Panc1 (cell line): ENCODE data around the gene ANO4. TPM values are rescaled to one million over a fixed set of nuclear protein-coding genes. Genes with fewer than 3 reads are reported as not detected.

Experiments
- ATAC-seq: fragments of 200-7000 bp; cut with Tn5 transposase; 2 replicates; pipeline ENCODE4 v1.9.1; 2020; ENCODE audit warnings: mild to moderate bottlenecking, moderate library complexity
- BruUV-seq: library from RNA; stranded (reverse); fragments of 400-500 nt; replicated peaks from 2 replicates; lab custom pipeline; 2021; lab: Mats Ljungman, UMichigan
- CTCF ChIA-PET: fragments of 300-600 bp; sonication (Branson Sonifier 250); formaldehyde crosslinking; loops from one replicate; lab custom pipeline; 2022; ENCODE audit warnings: antibody characterized with exemption; lab: Charles Lee
- POLR2A ChIA-PET: fragments of 300-600 bp; sonication (Branson Sonifier 250); formaldehyde crosslinking; loops from one replicate; lab custom pipeline; 2022; ENCODE audit warnings: antibody characterized with exemption; lab: Charles Lee
- DNase-seq: peaks from one replicate; pipeline ENCODE4 v3.0.0-alpha.2; 2010; ENCODE audit warnings: low read depth, low spot score
- H3K27ac ChIP-seq: 2 replicates; pipeline ENCODE4 v1.5.1; 2011; ENCODE audit warnings: mild to moderate bottlenecking, low read length, inconsistent platforms
- H3K27me3 ChIP-seq: fragments of 200-500 bp; sonication (Bioruptor generic); 2 replicates; pipeline ENCODE4 v1.6.0; 2014; ENCODE audit warnings: low read length, inconsistent platforms; ENCODE audit not compliant: control insufficient read depth, insufficient read depth
- H3K36me3 ChIP-seq: fragments of 200-500 bp; sonication (Bioruptor generic); 2 replicates; pipeline ENCODE4 v1.5.1; 2014; ENCODE audit warnings: inconsistent platforms, mild to moderate bottlenecking, low read length, moderate library complexity; ENCODE audit not compliant: control insufficient read depth, insufficient read depth
- H3K4me1 ChIP-seq: 2 replicates; pipeline ENCODE4 v1.5.1; 2011; ENCODE audit warnings: inconsistent platforms, mild to moderate bottlenecking, low read length, moderate library complexity; ENCODE audit not compliant: control insufficient read depth, insufficient read depth
- H3K4me3 ChIP-seq, 2 experiments: 2 replicates each; pipeline ENCODE4 v1.5.1; 2011 to 2012; ENCODE audit warnings: low read depth in 2 of 2, low read length in 2 of 2, mild to moderate bottlenecking in 2 of 2, inconsistent platforms in 1 of 2, moderate library complexity in 1 of 2
- H3K9me3 ChIP-seq: fragments of 200-500 bp; sonication (Bioruptor generic); 2 replicates; pipeline ENCODE4 v1.5.1; 2014; ENCODE audit warnings: low read depth, mild to moderate bottlenecking, inconsistent platforms, low read length, moderate library complexity; ENCODE audit not compliant: control insufficient read depth, insufficient read depth
- POLR2AphosphoS5 ChIP-seq: IDR thresholded peaks from 2 replicates; pipeline ENCODE4 v1.6.1; 2012; ENCODE audit warnings: mild to moderate bottlenecking, low read depth, low read length, moderate library complexity
- SIN3A ChIP-seq: IDR thresholded peaks from 2 replicates; pipeline ENCODE4 v1.6.1; 2012; ENCODE audit warnings: low read depth, mild to moderate bottlenecking, low read length, moderate library complexity, borderline replicate concordance; ENCODE audit not compliant: insufficient read depth
- TCF7L2 ChIP-seq: IDR thresholded peaks from 2 replicates; pipeline ENCODE4 v1.6.1; 2011; ENCODE audit warnings: mild to moderate bottlenecking, low read depth, low read length, inconsistent platforms
- in situ Hi-C: cut with HindIII; loops from 2 replicates; pipeline ENCODE4 v1.10.0; 2016; ENCODE audit warnings: low sequenced_read_pairs, low pct_unique_long_range_greater_than_20kb
- intact Hi-C: fragments of 100-400 bp; cut with micrococcal nuclease; formaldehyde crosslinking; loops from one replicate; pipeline ENCODE4 v1.10.0; 2022; ENCODE audit not compliant: unreplicated experiment
- total RNA-seq: library from RNA; stranded (reverse); gene quantifications from one replicate; pipeline ENCODE4 v1.2.1, GENCODE V29; 2021; ENCODE audit not compliant: unreplicated experiment
- TF ChIP-seq, protein P1 (sequence below): fragments of 450-650 bp; IDR thresholded peaks from 2 replicates; pipeline ENCODE4 v1.5.1; 2017; ENCODE audit warnings: mild to moderate bottlenecking
- TF ChIP-seq, protein P2 (sequence below), 2 experiments: IDR thresholded peaks; 2 replicates each; pipeline ENCODE4 v1.6.1; 2011 to 2012; ENCODE audit warnings: low read depth in 2 of 2, control low read depth in 1 of 2, low read length in 1 of 2, mild to moderate bottlenecking in 1 of 2, moderate library complexity in 1 of 2; ENCODE audit not compliant: insufficient read depth in 1 of 2

The ANO4 gene
- total RNA-seq, 1 experiment from 2014 or later: not detected

DNA sequence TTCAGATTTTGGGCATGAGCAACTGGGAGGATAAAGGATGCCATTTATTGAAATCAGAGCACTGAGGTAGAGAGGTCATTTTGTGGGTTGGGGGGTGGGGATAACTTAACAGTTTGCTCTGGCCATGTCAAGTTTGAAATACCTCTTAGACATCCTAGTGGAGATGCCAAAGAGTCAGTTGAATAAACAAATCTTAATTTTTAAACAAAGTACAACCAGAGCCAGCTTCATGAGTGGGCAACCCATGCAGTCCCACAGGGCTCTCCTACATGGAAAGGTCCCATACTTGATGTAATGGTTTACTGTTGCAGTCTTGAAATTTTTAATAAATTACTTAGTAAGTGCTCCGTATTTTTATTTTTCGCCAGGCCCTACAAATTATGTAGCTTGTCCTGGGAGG is 81.2 kb downstream of the ANO4 start:
- ChIA-PET CTCF (no interaction called here), POLR2A (no interaction called here)
- Histone ChIP-seq H3K27me3 (no peaks in the 10 kb centered on the region), H3K4me3 (no peak overlapping the region), H3K9me3 (no peaks in the 10 kb centered on the region), H3K27ac (no peak overlapping the region), H3K4me1 (no peaks in the 10 kb centered on the region), H3K36me3 (no peaks in the 10 kb centered on the region; the same call in 1 of the 2 replicates)
- TF ChIP-seq SIN3A (no peak), TCF7L2 (no peak)
- ATAC-seq: no peak
- intact Hi-C loops: no loop called here
- BruUV-seq: no TSS peak
- in situ Hi-C loops: no loop called here
- DNase-seq: no peak

DNA sequence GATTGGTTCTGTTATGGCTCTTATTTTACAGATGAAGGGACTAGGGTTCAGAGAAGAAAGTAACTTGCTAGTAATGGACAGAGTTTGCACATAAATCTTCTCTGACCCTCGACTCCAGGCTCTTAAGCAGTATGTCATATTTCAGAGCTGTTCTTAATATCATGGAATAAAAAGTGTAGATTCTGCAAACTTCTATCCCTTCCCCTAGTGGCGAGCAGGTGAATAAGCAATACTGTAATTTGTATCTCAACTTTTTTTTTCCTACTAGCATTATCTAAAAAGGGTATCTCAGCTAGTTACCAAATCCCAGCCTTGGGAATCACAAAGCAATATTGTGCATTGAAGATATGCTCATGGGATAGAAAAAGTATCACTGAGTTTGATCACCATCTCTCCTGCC is 83.2 kb downstream of the ANO4 start:
- intact Hi-C loops (no loop called here), in situ Hi-C loops (no loop called here)
- Histone ChIP-seq H3K9me3 (no peaks in the 10 kb centered on the region), H3K27me3 (no peaks in the 10 kb centered on the region), H3K4me1 (no peaks in the 10 kb centered on the region), H3K36me3 (no peaks in the 10 kb centered on the region), H3K4me3 (no peak overlapping the region), H3K27ac (no peak overlapping the region)
- BruUV-seq: no TSS peak
- CTCF ChIA-PET: no interaction called here
- DNase-seq (no peak), ATAC-seq (no peak)
- no peak for TF ChIP-seq POLR2AphosphoS5
- TF ChIP-seq, protein P1, sequence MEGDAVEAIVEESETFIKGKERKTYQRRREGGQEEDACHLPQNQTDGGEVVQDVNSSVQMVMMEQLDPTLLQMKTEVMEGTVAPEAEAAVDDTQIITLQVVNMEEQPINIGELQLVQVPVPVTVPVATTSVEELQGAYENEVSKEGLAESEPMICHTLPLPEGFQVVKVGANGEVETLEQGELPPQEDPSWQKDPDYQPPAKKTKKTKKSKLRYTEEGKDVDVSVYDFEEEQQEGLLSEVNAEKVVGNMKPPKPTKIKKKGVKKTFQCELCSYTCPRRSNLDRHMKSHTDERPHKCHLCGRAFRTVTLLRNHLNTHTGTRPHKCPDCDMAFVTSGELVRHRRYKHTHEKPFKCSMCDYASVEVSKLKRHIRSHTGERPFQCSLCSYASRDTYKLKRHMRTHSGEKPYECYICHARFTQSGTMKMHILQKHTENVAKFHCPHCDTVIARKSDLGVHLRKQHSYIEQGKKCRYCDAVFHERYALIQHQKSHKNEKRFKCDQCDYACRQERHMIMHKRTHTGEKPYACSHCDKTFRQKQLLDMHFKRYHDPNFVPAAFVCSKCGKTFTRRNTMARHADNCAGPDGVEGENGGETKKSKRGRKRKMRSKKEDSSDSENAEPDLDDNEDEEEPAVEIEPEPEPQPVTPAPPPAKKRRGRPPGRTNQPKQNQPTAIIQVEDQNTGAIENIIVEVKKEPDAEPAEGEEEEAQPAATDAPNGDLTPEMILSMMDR: peak; percentile 20; the same call in 1 of the 2 replicates
- POLR2A ChIA-PET: no interaction called here

- TF ChIP-seq, protein P1: no peak
- TF ChIP-seq, protein P2, sequence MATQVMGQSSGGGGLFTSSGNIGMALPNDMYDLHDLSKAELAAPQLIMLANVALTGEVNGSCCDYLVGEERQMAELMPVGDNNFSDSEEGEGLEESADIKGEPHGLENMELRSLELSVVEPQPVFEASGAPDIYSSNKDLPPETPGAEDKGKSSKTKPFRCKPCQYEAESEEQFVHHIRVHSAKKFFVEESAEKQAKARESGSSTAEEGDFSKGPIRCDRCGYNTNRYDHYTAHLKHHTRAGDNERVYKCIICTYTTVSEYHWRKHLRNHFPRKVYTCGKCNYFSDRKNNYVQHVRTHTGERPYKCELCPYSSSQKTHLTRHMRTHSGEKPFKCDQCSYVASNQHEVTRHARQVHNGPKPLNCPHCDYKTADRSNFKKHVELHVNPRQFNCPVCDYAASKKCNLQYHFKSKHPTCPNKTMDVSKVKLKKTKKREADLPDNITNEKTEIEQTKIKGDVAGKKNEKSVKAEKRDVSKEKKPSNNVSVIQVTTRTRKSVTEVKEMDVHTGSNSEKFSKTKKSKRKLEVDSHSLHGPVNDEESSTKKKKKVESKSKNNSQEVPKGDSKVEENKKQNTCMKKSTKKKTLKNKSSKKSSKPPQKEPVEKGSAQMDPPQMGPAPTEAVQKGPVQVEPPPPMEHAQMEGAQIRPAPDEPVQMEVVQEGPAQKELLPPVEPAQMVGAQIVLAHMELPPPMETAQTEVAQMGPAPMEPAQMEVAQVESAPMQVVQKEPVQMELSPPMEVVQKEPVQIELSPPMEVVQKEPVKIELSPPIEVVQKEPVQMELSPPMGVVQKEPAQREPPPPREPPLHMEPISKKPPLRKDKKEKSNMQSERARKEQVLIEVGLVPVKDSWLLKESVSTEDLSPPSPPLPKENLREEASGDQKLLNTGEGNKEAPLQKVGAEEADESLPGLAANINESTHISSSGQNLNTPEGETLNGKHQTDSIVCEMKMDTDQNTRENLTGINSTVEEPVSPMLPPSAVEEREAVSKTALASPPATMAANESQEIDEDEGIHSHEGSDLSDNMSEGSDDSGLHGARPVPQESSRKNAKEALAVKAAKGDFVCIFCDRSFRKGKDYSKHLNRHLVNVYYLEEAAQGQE (IDR thresholded peaks at IDR 0.05; ENCODE audit: insufficient read depth in 1 of 2, low read depth in 2 of 2, low read length in 1 of 2): no peak
- no peak for TF ChIP-seq POLR2AphosphoS5
- TF ChIP-seq TCF7L2: no peak
- TF ChIP-seq SIN3A: no peak
- CTCF ChIA-PET: no interaction called here
- Histone ChIP-seq H3K27me3 (no peaks in the 10 kb centered on the region; the same call in 1 of the 2 replicates), H3K36me3 (no peaks in the 10 kb centered on the region), H3K9me3 (no peaks in the 10 kb centered on the region), H3K4me3 (no peak overlapping the region), H3K4me1 (no peaks in the 10 kb centered on the region), H3K27ac (no peak overlapping the region)
- intact Hi-C loops (no loop called here), in situ Hi-C loops (no loop called here)
- ATAC-seq (no peak), DNase-seq (no peak)
- POLR2A ChIA-PET: no interaction called here
- no TSS peak for BruUV-seq
Observed at GRCh38 chr12:100895192-100895591, 100.6 kb downstream of the ANO4 start.
